ENCODE results near the gene PRKN.

GRCh38 chr6:161544801-161545480, 1182.6 kb downstream of the PRKN start:
- TF ChIP-seq CTCF (IDR thresholded peaks at IDR 0.05) (no peak), POLR2A (IDR thresholded peaks at IDR 0.05) (no peak)

All from thyroid gland (tissue), 4 donors.